ENCODE measurements around the gene PPP4R2.
A peak's percentile ranks its signal among the peaks of the same experiment; 100 is the strongest.

PPP4R2 gene

DNA sequence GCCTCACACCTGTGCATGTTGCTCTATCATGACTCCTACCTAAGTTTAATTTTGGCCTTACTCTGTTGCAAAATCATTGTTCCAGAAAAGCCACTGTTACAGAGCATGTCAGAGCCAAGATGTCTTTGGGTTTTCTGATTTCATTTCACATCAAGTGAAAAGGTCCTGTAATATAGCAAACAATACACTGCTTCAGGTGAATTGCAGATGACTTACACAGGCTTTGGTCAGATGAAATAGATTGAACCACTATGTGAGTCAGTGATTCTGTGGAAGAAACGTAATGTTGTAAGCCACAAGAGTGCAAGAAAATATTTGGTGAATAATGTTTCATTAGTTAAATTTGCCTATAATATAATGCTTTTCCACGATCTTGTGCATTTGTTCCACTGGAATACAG, 87.6 kb downstream of the PPP4R2 start:
- H3F3A ChIP-seq (ENCODE audit: insufficient read depth): no peaks in the 10 kb centered on the region
- no peak overlapping the region for H3K9ac ChIP-seq (ENCODE audit: low read length)
- H3K9me3 ChIP-seq (ENCODE audit: insufficient read depth, low read length): no peaks in the 10 kb centered on the region
- H3K4me3 ChIP-seq (ENCODE audit: insufficient read depth, low read length, poor library complexity, severe bottlenecking): no peak overlapping the region
- no peak overlapping the region for H3K4me2 ChIP-seq (ENCODE audit: low read depth, low read length, poor library complexity, severe bottlenecking)
- no peaks in the 10 kb centered on the region for H3K27me3 ChIP-seq (ENCODE audit: low read length)
- H3K27ac ChIP-seq (ENCODE audit: low read depth, low read length): no peak overlapping the region
- TF ChIP-seq, protein P1, sequence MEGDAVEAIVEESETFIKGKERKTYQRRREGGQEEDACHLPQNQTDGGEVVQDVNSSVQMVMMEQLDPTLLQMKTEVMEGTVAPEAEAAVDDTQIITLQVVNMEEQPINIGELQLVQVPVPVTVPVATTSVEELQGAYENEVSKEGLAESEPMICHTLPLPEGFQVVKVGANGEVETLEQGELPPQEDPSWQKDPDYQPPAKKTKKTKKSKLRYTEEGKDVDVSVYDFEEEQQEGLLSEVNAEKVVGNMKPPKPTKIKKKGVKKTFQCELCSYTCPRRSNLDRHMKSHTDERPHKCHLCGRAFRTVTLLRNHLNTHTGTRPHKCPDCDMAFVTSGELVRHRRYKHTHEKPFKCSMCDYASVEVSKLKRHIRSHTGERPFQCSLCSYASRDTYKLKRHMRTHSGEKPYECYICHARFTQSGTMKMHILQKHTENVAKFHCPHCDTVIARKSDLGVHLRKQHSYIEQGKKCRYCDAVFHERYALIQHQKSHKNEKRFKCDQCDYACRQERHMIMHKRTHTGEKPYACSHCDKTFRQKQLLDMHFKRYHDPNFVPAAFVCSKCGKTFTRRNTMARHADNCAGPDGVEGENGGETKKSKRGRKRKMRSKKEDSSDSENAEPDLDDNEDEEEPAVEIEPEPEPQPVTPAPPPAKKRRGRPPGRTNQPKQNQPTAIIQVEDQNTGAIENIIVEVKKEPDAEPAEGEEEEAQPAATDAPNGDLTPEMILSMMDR (IDR thresholded peaks at IDR 0.05; ENCODE audit: insufficient read depth, low read length, poor library complexity, severe bottlenecking): no peak
- TF ChIP-seq EZH2phosphoT487 (conservative IDR thresholded peaks at IDR 0.05; ENCODE audit: low read length): no peak
- no peaks in the 10 kb centered on the region for H3K9me2 ChIP-seq (replicated peaks; ENCODE audit: insufficient read depth, low read length)
- no peaks in the 10 kb centered on the region for H4K20me1 ChIP-seq (ENCODE audit: low read depth, low read length)
- no peaks in the 10 kb centered on the region for H3K36me3 ChIP-seq (ENCODE audit: low read length)
- no peak overlapping the region for H2AFZ ChIP-seq (ENCODE audit: low read depth, low read length, severe bottlenecking)
- no peaks in the 10 kb centered on the region for H3K79me2 ChIP-seq (ENCODE audit: insufficient read depth, low read length)

DNA sequence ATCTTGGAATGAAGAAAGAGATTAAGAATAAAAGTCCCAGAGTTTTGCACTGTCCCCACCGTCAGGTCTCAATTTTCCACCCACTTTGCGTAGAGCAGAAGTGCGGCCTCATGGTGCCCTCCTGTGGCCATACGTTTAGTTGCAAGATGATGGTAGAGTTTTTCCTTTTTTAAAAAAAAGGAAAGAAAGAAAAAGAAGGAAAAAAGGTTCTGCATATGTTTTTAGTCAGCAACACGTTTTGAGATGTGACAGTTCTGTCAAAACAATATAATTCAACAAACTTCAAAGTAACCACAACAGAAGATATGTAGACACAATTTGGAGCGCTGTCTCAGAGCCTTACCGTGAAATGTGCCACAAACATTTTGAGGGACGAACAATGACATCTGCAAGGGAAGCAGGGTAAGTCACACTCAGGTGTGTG, 89.5 kb downstream of the PPP4R2 start:
- H3K4me2 ChIP-seq (ENCODE audit: low read depth, low read length, poor library complexity, severe bottlenecking): peak overlapping the region; percentile 25
- H3K79me2 ChIP-seq (ENCODE audit: insufficient read depth, low read length): no peaks in the 10 kb centered on the region
- H3F3A ChIP-seq (ENCODE audit: insufficient read depth): no peaks in the 10 kb centered on the region
- no peaks in the 10 kb centered on the region for H3K9me3 ChIP-seq (ENCODE audit: insufficient read depth, low read length)
- TF ChIP-seq, protein P1 (IDR thresholded peaks at IDR 0.05; ENCODE audit: insufficient read depth, low read length, poor library complexity, severe bottlenecking): peak; percentile 67
- no peak for TF ChIP-seq EZH2phosphoT487 (conservative IDR thresholded peaks at IDR 0.05; ENCODE audit: low read length)
- no peak overlapping the region for H3K27ac ChIP-seq (ENCODE audit: low read depth, low read length)
- no peak overlapping the region for H3K9ac ChIP-seq (ENCODE audit: low read length)
- H2AFZ ChIP-seq (ENCODE audit: low read depth, low read length, severe bottlenecking): no peak overlapping the region
- no peaks in the 10 kb centered on the region for H3K36me3 ChIP-seq (ENCODE audit: low read length)
- no peaks in the 10 kb centered on the region for H3K27me3 ChIP-seq (ENCODE audit: low read length)
- H3K9me2 ChIP-seq (replicated peaks; ENCODE audit: insufficient read depth, low read length): no peaks in the 10 kb centered on the region
- no peaks in the 10 kb centered on the region for H4K20me1 ChIP-seq (ENCODE audit: low read depth, low read length)
- H3K4me3 ChIP-seq (ENCODE audit: insufficient read depth, low read length, poor library complexity, severe bottlenecking): no peak overlapping the region

DNA sequence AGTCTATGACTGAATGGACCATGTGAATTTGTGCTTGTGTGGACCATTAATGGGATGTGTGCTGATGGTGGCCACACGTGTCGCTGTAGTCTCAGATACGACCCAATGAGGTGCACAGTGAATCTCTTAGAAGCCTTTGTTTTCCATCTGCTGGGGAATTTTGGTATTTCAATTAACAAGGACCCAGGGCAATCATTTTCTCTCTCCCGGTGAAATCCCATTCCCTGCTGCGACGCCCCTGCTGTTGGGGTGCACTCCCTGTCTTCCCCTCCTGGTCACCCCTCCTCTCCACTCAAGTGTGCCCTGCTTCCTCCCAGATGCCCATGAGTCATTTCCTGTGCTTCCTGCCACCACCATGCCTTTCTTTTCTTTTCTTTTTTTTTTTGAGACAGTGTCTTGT, 97.5 kb downstream of the PPP4R2 start:
- no peak overlapping the region for H3K9ac ChIP-seq (ENCODE audit: low read length)
- no peaks in the 10 kb centered on the region for H3K27me3 ChIP-seq (ENCODE audit: low read length)
- H3K27ac ChIP-seq (ENCODE audit: low read depth, low read length): no peak overlapping the region

More for the DNA sequence above, 97.5 kb downstream of the PPP4R2 start:
- Histone ChIP-seq H3K9me3 (ENCODE audit: insufficient read depth, low read length) (no peaks in the 10 kb centered on the region), H2AFZ (ENCODE audit: low read depth, low read length, severe bottlenecking) (no peak overlapping the region), H4K20me1 (ENCODE audit: low read depth, low read length) (no peaks in the 10 kb centered on the region), H3F3A (ENCODE audit: insufficient read depth) (no peaks in the 10 kb centered on the region), H3K36me3 (ENCODE audit: low read length) (no peaks in the 10 kb centered on the region), H3K79me2 (ENCODE audit: insufficient read depth, low read length) (no peaks in the 10 kb centered on the region), H3K4me2 (ENCODE audit: low read depth, low read length, poor library complexity, severe bottlenecking) (no peak overlapping the region), H3K4me3 (ENCODE audit: insufficient read depth, low read length, poor library complexity, severe bottlenecking) (no peak overlapping the region), H3K9me2 (replicated peaks; ENCODE audit: insufficient read depth, low read length) (no peaks in the 10 kb centered on the region)
- no peak for TF ChIP-seq EZH2phosphoT487 (conservative IDR thresholded peaks at IDR 0.05; ENCODE audit: low read length)
- TF ChIP-seq, protein P1 (IDR thresholded peaks at IDR 0.05; ENCODE audit: insufficient read depth, low read length, poor library complexity, severe bottlenecking): no peak
